Measurements from ENCODE around the gene MT1F. TPM values are rescaled to one million over a fixed set of nuclear protein-coding genes. Genes with fewer than 3 reads are reported as not detected.
"Not testable (repeated sequence)": the region's sequence is repeated elsewhere in the genome, so short reads cannot be mapped to it uniquely, and the experiment has no call there.

The MT1F gene
- total RNA-seq, 1 donor from 2014 or later: not detected

GRCh38 chr16:56670620-56670934, 12.8 kb downstream of the MT1F start:
- Histone ChIP-seq H3K27me3 (peaks cover 100% of the 10 kb centered on the region), H3K79me2 (ENCODE audit: low read depth) (no peaks in the 10 kb centered on the region), H3K9me3 (ENCODE audit: low read depth) (no peaks in the 10 kb centered on the region), H3K4me3 (no peak overlapping the region), H3K36me3 (no peaks in the 10 kb centered on the region), H3F3A (ENCODE audit: low read depth) (peaks cover 5% of the 10 kb centered on the region), H2AFZ (replicated peaks) (no peak overlapping the region), H3K9ac (no peak overlapping the region), H4K20me1 (ENCODE audit: low read depth) (peaks cover 30% of the 10 kb centered on the region), H3K4me1 (peaks cover 7% of the 10 kb centered on the region), H3K4me2 (no peak overlapping the region), H3K27ac (no peak overlapping the region)
- Mint-ChIP-seq H3K9me3 (peaks cover 2% of the 10 kb centered on the region), H3K4me1 (no peaks in the 10 kb centered on the region), H3K4me3 (no peak overlapping the region), H3K27ac (no peak overlapping the region), H3K36me3 (no peaks in the 10 kb centered on the region), H3K27me3 (ENCODE audit: insufficient read depth, low read depth) (peaks cover 76% of the 10 kb centered on the region)
- DNase-seq (ENCODE audit: low spot score): no peak
- TF ChIP-seq EZH2phosphoT487 (IDR thresholded peaks at IDR 0.05) (no peak), EZH2 (IDR thresholded peaks at IDR 0.05) (no peak), CTCF (IDR thresholded peaks at IDR 0.05) (no peak)

- not testable (repeated sequence) for H3F3A ChIP-seq (ENCODE audit: low read depth); H3K4me3 Mint-ChIP-seq; H3K4me2 ChIP-seq; H3K27ac ChIP-seq; DNase-seq (ENCODE audit: low spot score); H3K9me3 ChIP-seq (ENCODE audit: low read depth); H3K36me3 ChIP-seq; H3K79me2 ChIP-seq (ENCODE audit: low read depth); H3K4me1 Mint-ChIP-seq; H3K4me1 ChIP-seq; H3K9ac ChIP-seq; H3K4me3 ChIP-seq; H2AFZ ChIP-seq (replicated peaks); H3K36me3 Mint-ChIP-seq; H3K27ac Mint-ChIP-seq; H3K9me3 Mint-ChIP-seq
- Histone ChIP-seq H3K27me3 (peaks cover 100% of the 10 kb centered on the region), H4K20me1 (ENCODE audit: low read depth) (peaks cover 30% of the 10 kb centered on the region)
- H3K27me3 Mint-ChIP-seq (ENCODE audit: insufficient read depth, low read depth): peaks cover 70% of the 10 kb centered on the region
These were observed 13.9 kb downstream of the MT1F start for GRCh38 chr16:56671691-56672090.

GRCh38 chr16:56672171-56672570, 14.4 kb downstream of the MT1F start:
- H3K4me3 Mint-ChIP-seq; H3K4me1 ChIP-seq; H3K27ac Mint-ChIP-seq; H2AFZ ChIP-seq (replicated peaks); H3K4me3 ChIP-seq; H3K27ac ChIP-seq; H3K9me3 Mint-ChIP-seq; H3K4me2 ChIP-seq; H3K9me3 ChIP-seq (ENCODE audit: low read depth); H3K79me2 ChIP-seq (ENCODE audit: low read depth); H3K36me3 Mint-ChIP-seq; H3K36me3 ChIP-seq; H3K4me1 Mint-ChIP-seq; H3K9ac ChIP-seq; DNase-seq (ENCODE audit: low spot score): not testable (repeated sequence)
- Histone ChIP-seq H3K27me3 (peaks cover 100% of the 10 kb centered on the region), H4K20me1 (ENCODE audit: low read depth) (peaks cover 29% of the 10 kb centered on the region), H3F3A (ENCODE audit: low read depth) (peaks cover 13% of the 10 kb centered on the region)
- H3K27me3 Mint-ChIP-seq (ENCODE audit: insufficient read depth, low read depth): peaks cover 70% of the 10 kb centered on the region

GRCh38 chr16:56672761-56673536, 15.2 kb downstream of the MT1F start:
- no peak overlapping the region for H3K4me3 ChIP-seq
- TF ChIP-seq EZH2phosphoT487 (IDR thresholded peaks at IDR 0.05) (no peak), EZH2 (IDR thresholded peaks at IDR 0.05) (no peak), CTCF (IDR thresholded peaks at IDR 0.05) (no peak)
- no peak overlapping the region for H3K9ac ChIP-seq
- no peaks in the 10 kb centered on the region for H3K79me2 ChIP-seq (ENCODE audit: low read depth)
- no peak for DNase-seq (ENCODE audit: low spot score)
- peaks cover 13% of the 10 kb centered on the region for H3F3A ChIP-seq (ENCODE audit: low read depth)
- no peaks in the 10 kb centered on the region for H3K9me3 ChIP-seq (ENCODE audit: low read depth)
- H4K20me1 ChIP-seq (ENCODE audit: low read depth): peaks cover 21% of the 10 kb centered on the region
- no peak overlapping the region for H3K4me2 ChIP-seq
- H2AFZ ChIP-seq (replicated peaks): no peak overlapping the region
- no peaks in the 10 kb centered on the region for H3K36me3 Mint-ChIP-seq
- H3K27ac Mint-ChIP-seq: no peak overlapping the region
- no peaks in the 10 kb centered on the region for H3K9me3 Mint-ChIP-seq
- no peaks in the 10 kb centered on the region for H3K4me1 Mint-ChIP-seq
- H3K36me3 ChIP-seq: no peaks in the 10 kb centered on the region
- H3K27me3 ChIP-seq: peaks cover 100% of the 10 kb centered on the region
- H3K4me1 ChIP-seq: peaks cover 4% of the 10 kb centered on the region
- no peak overlapping the region for H3K27ac ChIP-seq
- H3K4me3 Mint-ChIP-seq: no peak overlapping the region
- peaks cover 69% of the 10 kb centered on the region for H3K27me3 Mint-ChIP-seq (ENCODE audit: insufficient read depth, low read depth)

All from neural progenitor cell (in vitro differentiated cells).